Loucy (cell line): ENCODE data around the gene CDCA3.

Experiments
- H2AFZ ChIP-seq: fragments of 200-600 bp; sonication (generic); 2 replicates; pipeline ENCODE4 v1.6.0; 2016; ENCODE audit warnings: antibody characterized with exemption, mild to moderate bottlenecking, low read length, moderate library complexity
- H3F3A ChIP-seq: fragments of 200-600 bp; 2 replicates; pipeline ENCODE4 v1.6.0; 2016; ENCODE audit warnings: antibody characterized with exemption, low read depth, mild to moderate bottlenecking
- H3K27me3 ChIP-seq: fragments of 200-600 bp; sonication (generic); 2 replicates; pipeline ENCODE4 v1.6.1; 2014; ENCODE audit warnings: low read length, mild to moderate bottlenecking; ENCODE audit not compliant: insufficient read depth, poor library complexity, severe bottlenecking
- H3K36me3 ChIP-seq: fragments of 200-600 bp; sonication (generic); 2 replicates; pipeline ENCODE4 v1.6.1; 2016; ENCODE audit warnings: low read length; ENCODE audit not compliant: insufficient read depth
- H3K4me1 ChIP-seq: fragments of 200-600 bp; sonication (generic); 2 replicates; pipeline ENCODE4 v1.5.1; 2014; ENCODE audit warnings: low read length, mild to moderate bottlenecking; ENCODE audit not compliant: insufficient read depth, poor library complexity, severe bottlenecking
- H3K4me2 ChIP-seq: fragments of 200-600 bp; sonication (generic); 2 replicates; pipeline ENCODE4 v1.6.0; 2014; ENCODE audit warnings: antibody characterized with exemption, low read length, low read depth, mild to moderate bottlenecking; ENCODE audit not compliant: poor library complexity, severe bottlenecking
- H3K4me3 ChIP-seq: fragments of 200-600 bp; sonication (generic); 2 replicates; pipeline ENCODE4 v1.5.1; 2014; ENCODE audit warnings: low read length, mild to moderate bottlenecking, mixed read lengths; ENCODE audit not compliant: poor library complexity, severe bottlenecking
- H3K79me2 ChIP-seq: fragments of 200-600 bp; sonication (generic); 2 replicates; pipeline ENCODE4 v1.6.1; 2014; ENCODE audit warnings: low read length; ENCODE audit not compliant: insufficient read depth
- H3K9ac ChIP-seq: fragments of 200-600 bp; sonication (generic); 2 replicates; pipeline ENCODE4 v1.6.0; 2014; ENCODE audit warnings: mild to moderate bottlenecking, low read depth, low read length, moderate library complexity; ENCODE audit not compliant: poor library complexity, severe bottlenecking
- H3K9me2 ChIP-seq: fragments of 200-600 bp; sonication (generic); replicated peaks from 2 replicates; pipeline ENCODE4 v1.6.1; 2016; ENCODE audit warnings: low read depth, low read length, mixed read lengths
- H3K9me3 ChIP-seq: fragments of 200-600 bp; sonication (generic); 2 replicates; pipeline ENCODE4 v1.6.1; 2014; ENCODE audit warnings: mild to moderate bottlenecking, antibody characterized with exemption, low read length, low read depth; ENCODE audit not compliant: insufficient read depth
- H4K20me1 ChIP-seq: fragments of 200-600 bp; sonication (generic); 2 replicates; pipeline ENCODE4 v1.6.0; 2014; ENCODE audit warnings: antibody characterized with exemption, low read length, mild to moderate bottlenecking; ENCODE audit not compliant: insufficient read depth, poor library complexity, severe bottlenecking
- EZH2phosphoT487 ChIP-seq: fragments of 200-600 bp; IDR thresholded peaks from 2 replicates; pipeline ENCODE4 v1.6.1; 2018; ENCODE audit warnings: antibody characterized with exemption, mild to moderate bottlenecking, moderate library complexity, borderline replicate concordance
- TF ChIP-seq, protein P1 (sequence below): fragments of 200-600 bp; sonication (generic); conservative IDR thresholded peaks from 2 replicates; pipeline ENCODE4 v1.5.1; 2014; ENCODE audit warnings: mild to moderate bottlenecking, antibody characterized with exemption, low read length

CDCA3 gene

DNA sequence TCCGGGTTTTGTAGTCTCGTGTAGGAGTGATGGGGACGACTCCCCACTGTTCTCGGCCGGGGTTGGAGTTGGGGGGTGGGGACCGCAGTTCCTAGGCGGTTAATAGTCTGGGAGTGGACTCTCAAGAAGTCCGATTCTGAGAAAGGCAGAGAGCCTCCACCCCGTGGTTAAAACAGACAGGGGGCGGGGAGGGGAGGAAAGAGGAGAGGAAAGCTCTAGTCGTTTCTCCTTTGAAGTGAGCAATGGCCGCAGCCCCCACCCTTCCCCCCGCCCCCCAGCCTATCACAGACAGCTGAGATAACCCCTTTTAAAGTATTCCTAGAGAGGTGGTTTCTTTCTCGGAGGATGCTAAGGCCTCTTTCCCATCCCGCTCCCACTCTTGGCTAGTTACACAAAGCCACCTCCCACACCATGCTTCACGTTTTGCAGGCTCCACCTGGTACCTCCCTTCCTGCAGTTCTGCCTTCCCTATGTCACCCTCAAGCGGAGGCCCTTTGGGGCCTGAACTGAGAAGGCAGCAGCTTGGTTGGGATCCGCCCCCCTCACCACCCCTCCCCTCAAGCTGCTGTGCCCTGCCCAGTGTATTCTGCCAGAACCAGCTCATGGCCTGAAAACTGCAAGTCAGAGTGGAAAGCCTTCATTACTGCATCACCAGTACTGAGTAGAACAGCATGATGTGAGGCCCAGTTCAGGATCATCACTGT lies 1.7 kb upstream of the CDCA3 start:
- H3K9ac ChIP-seq, result peak overlapping the region; percentile 69
- H3K27me3 ChIP-seq, result no peaks in the 10 kb centered on the region
- peaks cover 61% of the 10 kb centered on the region for H3K79me2 ChIP-seq
- peak overlapping the region; percentile 84 for H3K4me2 ChIP-seq
- peaks cover 4% of the 10 kb centered on the region for H3F3A ChIP-seq
- TF ChIP-seq, protein P1, sequence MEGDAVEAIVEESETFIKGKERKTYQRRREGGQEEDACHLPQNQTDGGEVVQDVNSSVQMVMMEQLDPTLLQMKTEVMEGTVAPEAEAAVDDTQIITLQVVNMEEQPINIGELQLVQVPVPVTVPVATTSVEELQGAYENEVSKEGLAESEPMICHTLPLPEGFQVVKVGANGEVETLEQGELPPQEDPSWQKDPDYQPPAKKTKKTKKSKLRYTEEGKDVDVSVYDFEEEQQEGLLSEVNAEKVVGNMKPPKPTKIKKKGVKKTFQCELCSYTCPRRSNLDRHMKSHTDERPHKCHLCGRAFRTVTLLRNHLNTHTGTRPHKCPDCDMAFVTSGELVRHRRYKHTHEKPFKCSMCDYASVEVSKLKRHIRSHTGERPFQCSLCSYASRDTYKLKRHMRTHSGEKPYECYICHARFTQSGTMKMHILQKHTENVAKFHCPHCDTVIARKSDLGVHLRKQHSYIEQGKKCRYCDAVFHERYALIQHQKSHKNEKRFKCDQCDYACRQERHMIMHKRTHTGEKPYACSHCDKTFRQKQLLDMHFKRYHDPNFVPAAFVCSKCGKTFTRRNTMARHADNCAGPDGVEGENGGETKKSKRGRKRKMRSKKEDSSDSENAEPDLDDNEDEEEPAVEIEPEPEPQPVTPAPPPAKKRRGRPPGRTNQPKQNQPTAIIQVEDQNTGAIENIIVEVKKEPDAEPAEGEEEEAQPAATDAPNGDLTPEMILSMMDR, result no peak
- no peak for TF ChIP-seq EZH2phosphoT487
- no peaks in the 10 kb centered on the region for H3K9me2 ChIP-seq
- no peaks in the 10 kb centered on the region for H3K9me3 ChIP-seq
- H2AFZ ChIP-seq, result 0 out of 2 replicates have a peak overlapping the region, but pooled peaks have one; percentile 41
- H3K4me1 ChIP-seq, result peaks cover 42% of the 10 kb centered on the region
- peaks cover 32% of the 10 kb centered on the region; the same call in 1 of the 2 replicates for H3K36me3 ChIP-seq
- peak overlapping the region; percentile 82 for H3K4me3 ChIP-seq
- peaks cover 24% of the 10 kb centered on the region for H4K20me1 ChIP-seq

DNA sequence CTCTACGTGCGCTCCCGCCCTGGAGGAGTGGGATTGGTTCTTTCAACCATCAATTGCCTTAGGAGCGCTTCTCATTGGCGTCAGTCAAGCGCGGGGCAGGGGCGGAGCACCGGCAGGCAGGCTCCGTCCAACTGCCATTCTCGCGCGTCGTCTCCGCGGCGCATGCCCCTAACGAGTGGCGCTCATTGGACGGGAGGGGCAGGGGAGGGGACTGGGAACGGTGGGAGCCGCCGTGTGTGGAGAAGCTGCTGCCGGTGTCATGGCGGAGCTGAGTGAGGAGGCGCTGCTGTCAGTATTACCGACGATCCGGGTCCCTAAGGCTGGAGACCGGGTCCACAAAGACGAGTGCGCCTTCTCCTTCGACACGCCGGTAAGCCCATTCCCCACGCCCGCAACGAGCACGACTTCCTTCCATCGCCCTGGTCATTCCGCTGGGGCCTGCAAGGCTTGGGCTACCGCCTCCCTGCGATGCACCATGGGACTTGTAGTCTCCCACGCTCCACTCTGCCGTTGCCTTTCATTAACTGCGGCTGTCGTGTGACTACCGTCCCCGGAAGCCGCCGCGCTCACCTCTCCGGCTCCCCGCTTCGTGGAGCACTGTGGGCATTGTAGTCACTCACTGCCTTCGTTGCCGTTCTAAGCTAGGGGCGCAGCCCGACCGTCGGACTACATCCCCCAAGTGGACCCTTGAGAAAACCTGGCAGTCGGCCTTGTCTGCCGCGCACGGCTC lies 1.0 kb upstream of the CDCA3 start, which contains the start of gene USP5:
USP5 (plus strand) TSS at position 230 of the 730 bp plus-strand sequence; CDS start at position 260, 30 bp downstream.
- H3K79me2 ChIP-seq, result peaks cover 62% of the 10 kb centered on the region
- H3K27me3 ChIP-seq, result no peaks in the 10 kb centered on the region
- peak within 1 kb of the TSS; percentile 95 for H3K9ac ChIP-seq
- peaks cover 42% of the 10 kb centered on the region for H3K4me1 ChIP-seq
- H3K9me3 ChIP-seq, result no peaks in the 10 kb centered on the region
- H3K4me2 ChIP-seq, result peak within 1 kb of the TSS; percentile 90
- H4K20me1 ChIP-seq, result peaks cover 24% of the 10 kb centered on the region
- H3K36me3 ChIP-seq, result peaks cover 32% of the 10 kb centered on the region; the same call in 1 of the 2 replicates
- H3K4me3 ChIP-seq, result peak within 1 kb of the TSS; percentile 82
- no peaks in the 10 kb centered on the region for H3K9me2 ChIP-seq
- peaks cover 4% of the 10 kb centered on the region for H3F3A ChIP-seq
- H2AFZ ChIP-seq, result peak within 1 kb of the TSS; percentile 71
- TF ChIP-seq, protein P1, result no peak
- TF ChIP-seq EZH2phosphoT487, result no peak

- no peaks in the 10 kb centered on the region for H3K27me3 ChIP-seq
- peaks cover 32% of the 10 kb centered on the region; the same call in 1 of the 2 replicates for H3K36me3 ChIP-seq
- H3K79me2 ChIP-seq, result peaks cover 68% of the 10 kb centered on the region
- peak overlapping the region; percentile 95 for H3K9ac ChIP-seq
- peaks cover 4% of the 10 kb centered on the region for H3F3A ChIP-seq
- H2AFZ ChIP-seq, result no peak overlapping the region
- H3K4me3 ChIP-seq, result peak overlapping the region; percentile 82
- peaks cover 24% of the 10 kb centered on the region for H4K20me1 ChIP-seq
- peaks cover 42% of the 10 kb centered on the region for H3K4me1 ChIP-seq
- no peaks in the 10 kb centered on the region for H3K9me3 ChIP-seq
- TF ChIP-seq EZH2phosphoT487, result no peak
- TF ChIP-seq, protein P1, result no peak
- peak overlapping the region; percentile 90 for H3K4me2 ChIP-seq
- H3K9me2 ChIP-seq, result no peaks in the 10 kb centered on the region
These were observed 312 bp downstream of the CDCA3 start for GRCh38 chr12:6850796-6851152.
